Heart right ventricle (tissue), 16 donors: ENCODE measurements around the gene PXDN. TPM values are rescaled to one million over a fixed set of nuclear protein-coding genes. Genes with fewer than 3 reads are reported as not detected.

ENCODE experiments used
- ATAC-seq, 8 donors: fragments of 200-7000 bp; cut with Tn5 transposase; one replicate each; pipeline ENCODE4 v1.9.1; 2020; ENCODE audit warnings: mild to moderate bottlenecking in 8 of 8, moderate library complexity in 8 of 8, moderate number of reproducible peaks in 1 of 8
- DNase-seq, 2 donors: peaks; one replicate each; pipeline ENCODE4 v3.0.0-alpha.2; 2020
- H3K27ac ChIP-seq, 10 donors: fragments of 200-600 bp; sonication (generic) in 2 of 10; one replicate each; pipeline versions ENCODE4 v1.5.0 to v1.8.0; 2020 to 2022; ENCODE audit warnings: mild to moderate bottlenecking in 3 of 10
- H3K27me3 ChIP-seq, 7 donors: fragments of 200-600 bp; one replicate each; pipeline ENCODE4 v1.8.0; 2021 to 2022; ENCODE audit warnings: mild to moderate bottlenecking in 2 of 7
- H3K36me3 ChIP-seq, 9 donors: fragments of 200-600 bp; sonication (generic) in 1 of 9; one replicate each; pipeline versions ENCODE4 v1.5.0 to v1.8.0; 2020 to 2022; ENCODE audit warnings: mild to moderate bottlenecking in 2 of 9
- H3K4me1 ChIP-seq, 9 donors: fragments of 200-600 bp; sonication (generic) in 1 of 9; one replicate each; pipeline versions ENCODE4 v1.5.0 to v1.8.0; 2020 to 2022; ENCODE audit warnings: mild to moderate bottlenecking in 4 of 9
- H3K4me3 ChIP-seq, 10 donors: fragments of 200-600 bp; sonication (generic) in 2 of 10; one replicate each; pipeline versions ENCODE4 v1.5.0 to v1.8.0; 2020 to 2022; ENCODE audit warnings: mild to moderate bottlenecking in 7 of 10, moderate library complexity in 2 of 10
- H3K9me3 ChIP-seq, 11 donors: fragments of 200-600 bp in 10 of 11; sonication (generic) in 2 of 11; one replicate each; pipeline versions ENCODE4 v1.5.0 to v1.8.0; 2013 to 2022; ENCODE audit warnings: mild to moderate bottlenecking in 2 of 11, control low read depth in 1 of 11, moderate library complexity in 1 of 11
- WGBS, 2 donors: extraction: QIAGEN DNeasy Blood & Tissue Kit; methylation state at CpG; one replicate each; pipeline ENCODE4 v1.1.7; 2013; ENCODE audit warnings: inconsistent platforms in 1 of 2; 5-methylcytosine and 5-hydroxymethylcytosine counted together
- intact Hi-C, 10 donors: fragments of 100-400 bp; cut with DNase I; formaldehyde crosslinking; loops; one replicate each; pipeline versions ENCODE4 v1.11.1 to v1.14.2; 2022
- polyA plus RNA-seq, 2 donors: library from polyadenylated mRNA; stranded (reverse); fragments of 200-250 nt; gene quantifications; one replicate each; pipeline ENCODE4 v1.2.3, GENCODE V29; 2013
- total RNA-seq, 10 donors: library from RNA; stranded (reverse); fragmentation: NEBNext Ultra II Directional in 3 of 10; extraction: Animal tissue kit (Norgen Biotek cat#: 25700) in 3 of 10; gene quantifications; one replicate each; pipeline versions ENCODE4 v1.2.1 to v1.2.4, GENCODE V29; 2021 to 2023
- TF ChIP-seq, protein P1 (sequence below), 9 donors: fragments of 200-600 bp; sonication (generic) in 2 of 9; IDR thresholded peaks; one replicate each; pipeline versions ENCODE4 v1.5.0 to v1.8.0; 2021 to 2022; ENCODE audit warnings: antibody characterized with exemption in 9 of 9, mild to moderate bottlenecking in 5 of 9, moderate library complexity in 1 of 9
- donor health status: Arrhythmogenic right ventricular cardiomyopathy.
- donor health status: ischemic (EF 13 %, LVEDD 7.1; RV severe dilation, severe dysfunction).
- donor health status: healthy with polysubstance abuse.
- donor health status: DM: no; HTN: yes; CAD: no.
- donor health status: DM: no; HTN: no; CAD: no.
- donor health status: ischemic (EF 25% LVEDD 6.9; RV normal size, moderate dysfunction).
- donor health status: ischemic (EF 25% LVEDD 5.7; RV mildly dilated, moderate dysfunction).
- donor health status: healthy.
- donor health status: DM: yes; HTN: yes; CAD: no.
- donor health status: Ischemic cardiomyopathy.
- donor health status: ischemic (EF 35%, LVEDD 5.7; RV mildly dilated, moderate dysfunction).
- donor health status: nonischemic (EF 11% LVEDD 7.7; RV severe dilation, severe dysfunction).
- donor health status: DM: yes; HTN: yes; CAD: no.
- donor health status: PGD.
- donor health status: ischemic (EF 29% LVEDD 5.4; RV normal size, mild dysfunction).
- donor health status: nonischemic (EF 23%, LVEDD 6.1; RV moderate dilation, normal function).

PXDN gene
- total and polyA plus RNA-seq, 12 donors, result 7.8 to 65.0 (median 18.9) TPM

DNA sequence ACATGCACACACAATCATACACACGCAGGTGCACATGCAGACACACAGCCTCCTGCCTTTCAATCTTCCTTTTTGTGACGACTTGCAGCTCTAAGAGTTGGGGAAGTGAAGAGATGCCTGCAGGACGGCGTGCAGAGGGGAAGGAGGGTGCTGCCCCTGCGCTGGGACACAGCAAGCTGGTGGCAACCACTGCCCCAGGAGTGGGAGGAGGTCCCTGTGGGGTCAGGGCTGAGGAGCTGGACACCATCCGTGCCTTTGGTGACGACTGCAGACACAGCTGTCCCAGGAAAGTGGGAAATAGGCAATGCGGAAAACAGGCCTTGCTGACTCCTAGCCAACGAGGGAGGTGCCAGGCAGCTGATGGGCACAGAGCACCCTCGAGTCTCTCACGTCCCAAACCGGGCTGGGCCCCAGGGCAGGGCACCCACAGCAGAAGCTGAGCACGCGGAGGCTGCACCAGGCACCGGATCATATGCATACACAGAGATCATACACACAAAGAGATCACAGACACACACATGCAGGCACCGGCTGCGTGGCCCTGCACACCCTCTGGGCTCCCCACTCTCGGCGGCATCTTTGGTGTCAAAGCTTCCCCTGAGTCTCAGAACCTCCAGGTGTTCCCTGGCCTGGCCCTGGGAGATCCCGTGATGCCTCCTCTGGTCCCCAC lies 146.1 kb downstream of the PXDN start:
- Histone ChIP-seq H3K4me1 (peaks cover 0 to 48% (median 27%) of the 10 kb centered on the region in 9 donors), H3K4me3 (no peak overlapping the region), H3K27ac (no peak overlapping the region), H3K36me3 (no peaks in the 10 kb centered on the region), H3K9me3 (no peaks in the 10 kb centered on the region), H3K27me3 (peaks cover 0 to 7% (median 0%) of the 10 kb centered on the region in 7 donors)
- ATAC-seq (no peak), DNase-seq (no peak)
- intact Hi-C loops, result loop anchor here in 1 of 10 donors (10.0 kb wide), 1 partner anchor 147 kb away; the partner anchor contains the start of gene PXDN
- WGBS, 2 donors, result 80 to 91% methylated on average over 20 of the region's 20 CpGs
- TF ChIP-seq, protein P1, sequence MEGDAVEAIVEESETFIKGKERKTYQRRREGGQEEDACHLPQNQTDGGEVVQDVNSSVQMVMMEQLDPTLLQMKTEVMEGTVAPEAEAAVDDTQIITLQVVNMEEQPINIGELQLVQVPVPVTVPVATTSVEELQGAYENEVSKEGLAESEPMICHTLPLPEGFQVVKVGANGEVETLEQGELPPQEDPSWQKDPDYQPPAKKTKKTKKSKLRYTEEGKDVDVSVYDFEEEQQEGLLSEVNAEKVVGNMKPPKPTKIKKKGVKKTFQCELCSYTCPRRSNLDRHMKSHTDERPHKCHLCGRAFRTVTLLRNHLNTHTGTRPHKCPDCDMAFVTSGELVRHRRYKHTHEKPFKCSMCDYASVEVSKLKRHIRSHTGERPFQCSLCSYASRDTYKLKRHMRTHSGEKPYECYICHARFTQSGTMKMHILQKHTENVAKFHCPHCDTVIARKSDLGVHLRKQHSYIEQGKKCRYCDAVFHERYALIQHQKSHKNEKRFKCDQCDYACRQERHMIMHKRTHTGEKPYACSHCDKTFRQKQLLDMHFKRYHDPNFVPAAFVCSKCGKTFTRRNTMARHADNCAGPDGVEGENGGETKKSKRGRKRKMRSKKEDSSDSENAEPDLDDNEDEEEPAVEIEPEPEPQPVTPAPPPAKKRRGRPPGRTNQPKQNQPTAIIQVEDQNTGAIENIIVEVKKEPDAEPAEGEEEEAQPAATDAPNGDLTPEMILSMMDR (IDR thresholded peaks at IDR 0.05), result no peak

DNA sequence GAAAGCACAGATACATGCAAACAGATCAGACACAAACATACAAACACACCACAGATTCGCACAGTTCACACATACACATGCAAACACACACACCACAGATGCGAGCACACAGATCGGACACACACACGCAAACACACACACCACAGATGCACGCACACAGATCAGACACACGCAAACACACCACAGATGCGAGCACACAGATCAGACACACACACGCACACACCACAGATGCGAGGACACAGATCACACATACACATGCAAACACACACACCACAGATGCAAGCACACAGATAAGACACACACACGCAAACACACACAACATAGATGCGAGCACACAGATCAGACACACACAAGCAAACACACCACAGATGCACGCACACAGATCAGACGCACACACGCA lies 149.0 kb downstream of the PXDN start:
- intact Hi-C loops, result loop anchor here in 1 of 10 donors (10.0 kb wide), 1 partner anchor 150 kb away; the partner anchor contains the start of gene PXDN
- WGBS, 2 donors, result 97 to 98% methylated on average over 14 of the region's 14 CpGs
- TF ChIP-seq, protein P1 (IDR thresholded peaks at IDR 0.05), result no peak

DNA sequence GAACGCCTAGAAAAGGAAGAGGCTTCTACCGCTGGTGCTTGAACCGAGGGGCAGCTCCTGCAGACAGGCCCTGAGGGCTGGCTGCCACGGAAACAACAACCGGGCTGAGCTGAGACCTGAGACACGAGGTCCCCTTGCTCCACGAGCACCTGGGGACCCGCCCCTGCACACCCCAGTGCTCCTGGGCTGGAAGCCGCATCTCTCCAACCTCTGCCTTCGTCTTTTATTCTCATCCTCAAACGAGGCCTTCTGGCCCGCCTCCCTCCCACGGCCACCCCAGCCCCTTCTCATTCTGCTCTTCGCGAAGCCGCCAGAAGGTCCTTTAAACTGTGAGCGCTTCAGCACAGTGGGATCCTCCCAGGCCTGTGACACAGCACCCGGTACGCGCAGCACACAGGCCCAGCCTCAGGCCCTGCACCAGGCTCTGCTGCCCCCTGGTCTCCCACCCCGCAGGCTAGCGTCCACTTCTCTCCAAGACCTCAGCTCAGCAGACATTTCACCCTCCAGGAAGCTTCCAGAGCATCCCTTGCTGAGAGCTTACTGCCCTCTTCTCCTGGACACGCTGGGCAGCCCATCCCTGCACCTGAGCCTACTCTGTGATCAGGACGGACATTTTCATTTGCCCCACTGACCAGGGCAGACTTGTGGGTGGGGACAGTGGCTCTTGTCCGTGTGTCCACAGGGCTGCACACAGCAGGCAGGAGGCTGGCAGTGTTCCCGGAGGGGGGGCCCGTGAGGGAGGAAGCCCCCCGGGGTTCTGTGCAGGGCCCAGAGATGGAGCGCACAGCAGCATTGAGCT lies 149.7 kb downstream of the PXDN start:
- TF ChIP-seq, protein P1 (IDR thresholded peaks at IDR 0.05), result no peak
- intact Hi-C loops, result loop anchor here in 7 of 10 donors (5.0 to 10.0 kb wide), 6 partner anchors 38 to 158 kb away; partner anchors contain the start of gene PXDN (in 3 of the 7)
- WGBS, 2 donors, result 84 to 88% methylated on average over 29 of the region's 29 CpGs
- no peak overlapping the region for H3K4me3 ChIP-seq
- ATAC-seq, result no peak
- peaks cover 0 to 6% (median 0%) of the 10 kb centered on the region in 11 donors for H3K9me3 ChIP-seq
- H3K4me1 ChIP-seq, result peaks cover 5 to 49% (median 39%) of the 10 kb centered on the region in 9 donors
- DNase-seq, result no peak
- peak overlapping the region in 7 of 10 donors; percentile 12 to 84 (median 41) for H3K27ac ChIP-seq
- no peaks in the 10 kb centered on the region for H3K36me3 ChIP-seq
- H3K27me3 ChIP-seq, result peaks cover 0 to 20% (median 0%) of the 10 kb centered on the region in 7 donors

More for the DNA sequence above, 149.0 kb downstream of the PXDN start:
- Histone ChIP-seq H3K4me3 (no peak overlapping the region), H3K27ac (no peak overlapping the region), H3K4me1 (peaks cover 5 to 52% (median 33%) of the 10 kb centered on the region in 9 donors), H3K27me3 (peaks cover 0 to 22% (median 0%) of the 10 kb centered on the region in 7 donors), H3K9me3 (peaks cover 0 to 3% (median 0%) of the 10 kb centered on the region in 11 donors), H3K36me3 (no peaks in the 10 kb centered on the region)
- no peak for ATAC-seq
- DNase-seq, result no peak

DNA sequence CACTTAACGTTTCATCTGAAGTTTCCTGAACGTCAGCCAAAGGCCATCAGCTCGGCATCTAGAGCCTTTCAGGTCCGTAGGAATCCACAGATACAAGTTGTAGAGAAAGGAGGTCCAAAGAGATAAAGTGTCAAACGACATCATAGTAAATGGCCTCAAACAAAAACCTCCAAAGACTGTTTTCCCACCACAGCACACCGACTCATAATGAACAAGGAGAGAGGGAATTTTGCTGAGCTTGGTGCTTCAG lies 150.3 kb downstream of the PXDN start:
- Histone ChIP-seq H3K36me3 (no peaks in the 10 kb centered on the region), H3K9me3 (peaks cover 0 to 6% (median 0%) of the 10 kb centered on the region in 11 donors), H3K27me3 (peaks cover 0 to 16% (median 0%) of the 10 kb centered on the region in 7 donors), H3K4me3 (no peak overlapping the region), H3K4me1 (peaks cover 5 to 52% (median 41%) of the 10 kb centered on the region in 9 donors), H3K27ac (peak overlapping the region in 8 of 10 donors; percentile 12 to 84 (median 40))
- ATAC-seq, result no peak
- WGBS, 2 donors, result 31 to 33% methylated on average over 6 of the region's 6 CpGs
- TF ChIP-seq, protein P1 (IDR thresholded peaks at IDR 0.05), result no peak
- DNase-seq, result no peak
- intact Hi-C loops, result loop anchor here in 7 of 10 donors (5.0 to 10.0 kb wide), 6 partner anchors 38 to 158 kb away; partner anchors contain the start of gene PXDN (in 3 of the 7)
